HUES6 (cell line): ENCODE measurements around the gene B4GALNT1.
"Not testable (repeated sequence)": the region's sequence is repeated elsewhere in the genome, so short reads cannot be mapped to it uniquely, and the experiment has no call there.

Experiments
- H3K27ac ChIP-seq: 2 replicates; pipeline ENCODE4 v1.7.0; 2013; ENCODE audit warnings: low read depth, mild to moderate bottlenecking, low read length, inconsistent platforms
- H3K27me3 ChIP-seq: 2 replicates; pipeline ENCODE4 v1.6.1; 2013; ENCODE audit warnings: low read length; ENCODE audit not compliant: control insufficient read depth, insufficient read depth
- H3K36me3 ChIP-seq: 2 replicates; pipeline ENCODE4 v1.6.1; 2013; ENCODE audit warnings: low read length; ENCODE audit not compliant: control insufficient read depth, insufficient read depth
- H3K4me1 ChIP-seq: 2 replicates; pipeline ENCODE4 v1.6.1; 2013; ENCODE audit warnings: low read length; ENCODE audit not compliant: control insufficient read depth, insufficient read depth
- H3K4me3 ChIP-seq: 2 replicates; pipeline ENCODE4 v1.5.1; 2013; ENCODE audit warnings: low read depth, low read length
- H3K9ac ChIP-seq: one replicate; pipeline ENCODE4 v1.6.1; 2013; ENCODE audit warnings: mild to moderate bottlenecking, low read length
- H3K9me3 ChIP-seq: 2 replicates; pipeline ENCODE4 v1.6.1; 2013; ENCODE audit warnings: low read depth, low read length; ENCODE audit not compliant: control insufficient read depth, insufficient read depth

B4GALNT1 gene

DNA sequence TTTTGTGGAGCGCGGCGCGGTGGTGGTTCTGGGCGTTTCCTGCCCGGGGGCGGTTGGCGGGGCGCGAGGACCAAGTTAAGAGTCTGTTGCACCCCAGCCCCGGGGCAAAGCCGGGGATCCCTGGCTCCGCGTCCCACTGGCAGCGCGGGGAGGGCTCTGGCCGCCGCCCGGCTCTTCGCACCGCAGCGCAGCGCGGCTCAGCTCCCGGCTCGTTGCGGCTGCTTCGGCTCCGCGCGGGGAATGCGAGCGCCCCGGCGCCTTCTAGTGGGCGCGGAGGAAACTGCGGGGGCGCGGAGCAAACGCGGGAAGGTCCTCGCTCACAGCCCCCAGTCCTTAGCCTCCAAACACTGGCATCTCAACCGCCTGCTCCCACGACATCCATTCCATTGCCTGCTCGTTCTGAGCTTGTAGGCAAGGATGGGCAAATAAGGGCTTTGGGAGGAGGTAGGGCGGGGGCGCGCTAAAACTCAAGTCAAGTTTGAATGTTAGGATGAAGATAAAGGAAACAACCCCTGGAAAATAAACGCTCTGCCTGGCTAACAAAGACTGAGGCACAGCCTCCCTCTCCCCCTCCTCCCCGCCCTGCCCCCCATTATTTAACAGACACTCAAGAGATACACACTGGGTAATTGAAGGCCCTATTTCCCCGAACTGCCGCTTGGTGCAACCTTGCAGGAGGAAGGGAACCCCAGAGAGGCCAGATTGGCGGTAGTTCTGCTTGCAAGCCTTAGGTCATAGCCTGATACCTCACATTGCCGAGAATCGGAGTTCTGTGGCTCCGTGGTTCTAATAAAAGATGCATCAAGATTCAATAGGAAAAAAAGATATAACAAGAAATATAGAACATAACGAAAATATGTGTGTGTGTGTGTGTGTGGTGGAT lies at the start of gene B4GALNT1:
Gene B4GALNT1 (minus strand): TSS at position 244 of the 883 bp plus-strand sequence. CDS start 1,069 bp downstream, outside the sequence.
- Histone ChIP-seq H3K27ac (no peak within 1 kb of the TSS), H3K27me3 (peaks cover 71% of the 10 kb centered on the region), H3K9ac (peak within 1 kb of the TSS; percentile 39)

DNA sequence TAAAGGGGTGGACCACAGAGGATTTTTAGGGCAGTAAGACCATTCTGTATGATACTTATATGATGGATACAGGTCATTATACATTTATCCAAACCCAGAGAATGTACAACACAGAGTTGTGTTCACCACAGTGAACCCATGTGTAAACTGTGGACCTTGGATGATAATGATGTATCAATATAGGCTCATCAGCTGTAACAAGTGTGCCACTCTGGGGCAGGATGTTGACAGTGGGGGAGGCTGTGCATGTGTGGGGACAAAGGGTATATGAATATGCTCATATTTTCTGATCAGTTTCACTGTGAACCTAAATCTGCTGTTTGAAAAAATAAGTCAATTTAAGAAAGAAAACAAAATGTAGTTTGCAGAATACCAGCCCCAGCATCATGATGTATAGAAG lies 46.7 kb upstream of the B4GALNT1 start:
- no peaks in the 10 kb centered on the region for H3K36me3 ChIP-seq

More for the DNA sequence above, at the start of gene B4GALNT1:
- Histone ChIP-seq H3K4me3 (peak within 1 kb of the TSS; percentile 71), H3K4me1 (peaks cover 9% of the 10 kb centered on the region), H3K36me3 (no peaks in the 10 kb centered on the region), H3K9me3 (no peaks in the 10 kb centered on the region)

GRCh38 chr12:57677947-57678346 lies 44.9 kb upstream of the B4GALNT1 start:
- H3K9ac ChIP-seq, H3K27me3 ChIP-seq, H3K9me3 ChIP-seq, H3K36me3 ChIP-seq, H3K27ac ChIP-seq, H3K4me3 ChIP-seq, H3K4me1 ChIP-seq: not testable (repeated sequence)

More for the DNA sequence above, 46.7 kb upstream of the B4GALNT1 start:
- Histone ChIP-seq H3K27me3 (peaks cover 3% of the 10 kb centered on the region; the same call in 1 of the 2 replicates), H3K4me3 (no peak overlapping the region), H3K27ac (no peak overlapping the region), H3K4me1 (no peaks in the 10 kb centered on the region), H3K9me3 (no peaks in the 10 kb centered on the region), H3K9ac (no peak overlapping the region)

GRCh38 chr12:57674691-57675090 lies 41.7 kb upstream of the B4GALNT1 start:
- Histone ChIP-seq H3K4me1 (no peaks in the 10 kb centered on the region), H3K27ac (no peak overlapping the region), H3K9ac (no peak overlapping the region), H3K9me3 (no peaks in the 10 kb centered on the region), H3K36me3 (no peaks in the 10 kb centered on the region), H3K4me3 (no peak overlapping the region), H3K27me3 (no peaks in the 10 kb centered on the region; the same call in 1 of the 2 replicates)

DNA sequence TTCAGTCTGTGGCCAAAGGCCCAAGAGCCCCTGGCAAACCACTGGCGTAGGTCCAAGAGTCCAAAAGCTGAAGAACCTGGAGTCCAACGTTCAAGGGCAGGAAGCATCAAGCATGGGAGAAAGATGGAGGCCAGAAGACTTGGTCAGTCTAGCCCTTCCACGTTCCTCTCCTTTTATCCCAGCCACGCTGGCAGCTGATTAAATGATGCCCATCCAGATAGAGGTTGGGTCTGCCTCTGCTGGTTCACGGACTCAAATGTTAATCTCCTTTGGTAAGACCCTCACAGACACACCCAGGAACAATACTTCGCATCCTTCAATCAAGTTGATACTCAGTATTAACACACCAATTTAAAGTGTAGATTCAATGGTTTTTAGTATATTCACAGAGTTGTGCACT lies 39.8 kb upstream of the B4GALNT1 start:
- Histone ChIP-seq H3K27ac (no peak overlapping the region), H3K4me3 (no peak overlapping the region), H3K9me3 (peaks cover 4% of the 10 kb centered on the region; the same call in 1 of the 2 replicates), H3K36me3 (no peaks in the 10 kb centered on the region), H3K27me3 (no peaks in the 10 kb centered on the region; the same call in 1 of the 2 replicates), H3K9ac (no peak overlapping the region), H3K4me1 (no peaks in the 10 kb centered on the region)

DNA sequence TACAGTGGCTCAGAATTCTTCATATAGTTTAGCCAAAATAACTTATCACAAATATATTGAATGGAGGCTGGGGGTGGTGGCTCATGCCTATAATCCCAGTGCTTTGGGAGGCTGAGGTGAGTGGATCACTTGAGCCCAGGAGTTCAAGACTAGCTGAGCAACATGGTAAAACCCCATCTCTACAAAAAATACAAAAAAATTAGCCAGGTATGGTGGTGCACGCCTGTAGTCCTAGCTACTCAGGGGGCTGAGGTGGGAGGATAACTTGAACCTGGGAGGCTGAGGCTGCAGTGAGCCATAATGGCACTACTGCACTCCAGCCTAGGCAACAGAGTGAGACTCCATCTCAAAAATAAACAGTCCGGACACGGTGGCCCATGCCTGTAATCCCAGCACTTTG lies 38.8 kb upstream of the B4GALNT1 start:
- H3K27ac ChIP-seq, H3K4me1 ChIP-seq, H3K27me3 ChIP-seq, H3K36me3 ChIP-seq, H3K9ac ChIP-seq, H3K9me3 ChIP-seq, H3K4me3 ChIP-seq: not testable (repeated sequence)

GRCh38 chr12:57669691-57670090 lies 36.7 kb upstream of the B4GALNT1 start:
- H3K36me3 ChIP-seq, H3K27ac ChIP-seq, H3K9ac ChIP-seq, H3K4me3 ChIP-seq, H3K4me1 ChIP-seq, H3K27me3 ChIP-seq: not testable (repeated sequence)
- H3K9me3 ChIP-seq, result peaks cover 20% of the 10 kb centered on the region

DNA sequence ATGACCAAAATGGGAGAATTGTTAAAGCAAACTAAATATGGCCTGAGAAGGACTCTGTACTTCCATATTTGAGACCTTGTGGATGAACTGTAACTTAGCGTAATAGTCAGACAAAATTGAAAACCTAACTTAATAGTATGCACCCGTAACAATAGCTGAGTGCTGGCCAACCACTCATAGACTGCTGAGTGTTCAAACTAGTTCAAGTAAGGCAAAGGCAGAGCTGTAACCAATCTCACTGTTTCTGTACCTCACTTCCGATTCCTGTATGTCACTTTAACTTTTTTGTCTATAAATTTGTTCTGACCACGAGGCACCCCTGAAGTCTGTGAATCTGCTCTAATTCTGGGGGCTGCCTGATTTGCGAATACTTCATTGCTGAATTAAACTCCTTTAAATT lies 33.9 kb upstream of the B4GALNT1 start:
- Histone ChIP-seq H3K9me3 (peaks cover 36% of the 10 kb centered on the region), H3K27ac (no peak overlapping the region), H3K27me3 (no peaks in the 10 kb centered on the region), H3K9ac (no peak overlapping the region), H3K4me1 (no peaks in the 10 kb centered on the region), H3K4me3 (no peak overlapping the region), H3K36me3 (no peaks in the 10 kb centered on the region)

DNA sequence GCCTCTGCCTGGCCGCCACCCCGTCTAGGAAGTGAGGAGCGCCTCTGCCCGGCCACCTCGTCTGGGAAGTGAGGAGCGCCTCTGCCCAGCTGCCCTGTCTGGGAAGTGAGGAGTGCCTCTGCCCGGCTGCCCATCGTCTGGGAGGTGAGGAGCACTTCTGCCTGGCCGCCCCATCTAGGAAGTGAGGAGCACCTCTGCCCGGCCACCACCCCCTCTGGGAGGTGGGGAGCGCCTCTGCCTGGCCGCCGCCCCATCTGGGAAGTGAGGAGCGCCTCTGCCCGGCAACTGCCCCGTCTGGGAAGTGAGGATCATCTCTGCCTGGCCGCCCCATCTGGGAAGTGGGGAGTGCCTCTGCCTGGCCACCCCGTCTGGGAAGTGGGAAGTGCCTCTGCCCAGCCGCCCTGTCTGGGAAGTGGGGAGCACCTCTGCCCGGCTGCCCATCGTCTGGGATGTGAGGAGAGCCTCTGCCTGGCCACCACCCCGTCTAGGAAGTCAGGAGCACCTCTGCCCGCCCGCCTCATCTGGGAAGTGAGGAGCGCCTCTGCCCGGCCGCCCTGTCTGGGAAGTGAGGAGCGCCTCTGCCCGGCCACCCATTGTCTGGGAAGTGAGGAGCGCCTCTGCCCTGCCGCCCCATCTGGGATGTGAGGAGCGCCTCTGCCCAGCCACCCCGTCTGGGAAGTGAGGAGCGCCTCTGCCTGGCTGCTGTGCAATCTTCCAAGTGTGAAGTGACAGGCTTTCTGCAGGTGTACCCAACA lies 32.2 kb upstream of the B4GALNT1 start:
- not testable (repeated sequence) for H3K4me1 ChIP-seq, H3K36me3 ChIP-seq
- H3K9me3 ChIP-seq, result peaks cover 52% of the 10 kb centered on the region

GRCh38 chr12:57661376-57661775 lies 28.4 kb upstream of the B4GALNT1 start:
- no peaks in the 10 kb centered on the region for H3K27me3 ChIP-seq

More for the DNA sequence above, 32.2 kb upstream of the B4GALNT1 start:
- H3K4me3 ChIP-seq, H3K27ac ChIP-seq, H3K9ac ChIP-seq, H3K27me3 ChIP-seq: not testable (repeated sequence)

DNA sequence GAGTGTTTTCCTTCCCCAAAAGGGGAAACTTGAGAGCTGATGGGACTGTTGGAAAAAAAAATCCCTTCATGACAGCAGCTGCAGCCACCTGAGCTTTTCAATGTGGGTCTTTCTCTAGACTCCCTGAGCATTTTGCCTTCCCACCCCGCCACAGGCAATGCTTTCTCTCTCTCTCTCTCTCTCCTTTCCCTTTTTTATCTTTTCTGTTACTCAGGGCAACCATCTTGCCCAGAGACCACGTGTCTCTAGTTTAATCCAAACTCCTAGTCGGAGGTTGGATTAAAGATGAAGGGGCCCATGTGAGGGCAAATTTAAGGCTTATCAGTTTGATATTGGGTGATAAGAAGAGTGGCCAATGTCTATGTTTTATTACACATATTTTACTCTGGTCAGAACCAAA lies 25.9 kb upstream of the B4GALNT1 start:
- no peaks in the 10 kb centered on the region for H3K4me1 ChIP-seq
- H3K9me3 ChIP-seq, result peaks cover 55% of the 10 kb centered on the region

More at GRCh38 chr12:57661376-57661775, 28.4 kb upstream of the B4GALNT1 start:
- Histone ChIP-seq H3K9me3 (peaks cover 53% of the 10 kb centered on the region), H3K27ac (no peak overlapping the region), H3K4me1 (no peaks in the 10 kb centered on the region), H3K9ac (no peak overlapping the region), H3K4me3 (no peak overlapping the region), H3K36me3 (no peaks in the 10 kb centered on the region)

More for the DNA sequence above, 25.9 kb upstream of the B4GALNT1 start:
- H3K27ac ChIP-seq, result no peak overlapping the region
- no peak overlapping the region for H3K4me3 ChIP-seq
- H3K9ac ChIP-seq, result no peak overlapping the region
- H3K36me3 ChIP-seq, result no peaks in the 10 kb centered on the region
- H3K27me3 ChIP-seq, result no peaks in the 10 kb centered on the region
